ENCODE data around the gene MXRA7.

The MXRA7 gene

DNA sequence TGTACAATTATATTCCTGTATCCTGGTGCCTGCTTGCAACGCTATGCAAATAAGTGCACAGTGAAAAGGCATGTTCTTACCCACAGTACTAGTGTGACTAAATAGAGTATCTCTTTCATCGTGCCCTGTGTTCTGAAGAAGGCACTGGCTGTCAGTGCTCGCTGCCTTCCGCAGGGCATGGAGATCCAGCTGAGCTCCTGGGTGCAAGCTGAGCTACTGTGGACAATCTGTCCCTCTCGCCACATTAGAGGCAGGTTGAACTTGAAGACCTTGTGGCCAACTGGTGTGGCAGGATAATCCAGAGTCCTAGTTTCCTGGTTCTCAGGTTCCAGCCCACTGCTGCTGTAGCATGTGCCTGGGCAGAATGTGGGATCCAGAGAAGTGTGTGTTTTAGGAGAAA is 65.3 kb downstream of the MXRA7 start:
- ChIA-PET POLR2A (ENCODE audit: low non-redundant PET) (no interaction called here), CTCF (no interaction called here)
- H3K27ac ChIP-seq, result no peak overlapping the region
- DNase-seq (ENCODE audit: low spot score), result no peak
- TF ChIP-seq, protein P1, sequence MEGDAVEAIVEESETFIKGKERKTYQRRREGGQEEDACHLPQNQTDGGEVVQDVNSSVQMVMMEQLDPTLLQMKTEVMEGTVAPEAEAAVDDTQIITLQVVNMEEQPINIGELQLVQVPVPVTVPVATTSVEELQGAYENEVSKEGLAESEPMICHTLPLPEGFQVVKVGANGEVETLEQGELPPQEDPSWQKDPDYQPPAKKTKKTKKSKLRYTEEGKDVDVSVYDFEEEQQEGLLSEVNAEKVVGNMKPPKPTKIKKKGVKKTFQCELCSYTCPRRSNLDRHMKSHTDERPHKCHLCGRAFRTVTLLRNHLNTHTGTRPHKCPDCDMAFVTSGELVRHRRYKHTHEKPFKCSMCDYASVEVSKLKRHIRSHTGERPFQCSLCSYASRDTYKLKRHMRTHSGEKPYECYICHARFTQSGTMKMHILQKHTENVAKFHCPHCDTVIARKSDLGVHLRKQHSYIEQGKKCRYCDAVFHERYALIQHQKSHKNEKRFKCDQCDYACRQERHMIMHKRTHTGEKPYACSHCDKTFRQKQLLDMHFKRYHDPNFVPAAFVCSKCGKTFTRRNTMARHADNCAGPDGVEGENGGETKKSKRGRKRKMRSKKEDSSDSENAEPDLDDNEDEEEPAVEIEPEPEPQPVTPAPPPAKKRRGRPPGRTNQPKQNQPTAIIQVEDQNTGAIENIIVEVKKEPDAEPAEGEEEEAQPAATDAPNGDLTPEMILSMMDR (conservative IDR thresholded peaks at IDR 0.05; ENCODE audit: low read depth), result no peak

DNA sequence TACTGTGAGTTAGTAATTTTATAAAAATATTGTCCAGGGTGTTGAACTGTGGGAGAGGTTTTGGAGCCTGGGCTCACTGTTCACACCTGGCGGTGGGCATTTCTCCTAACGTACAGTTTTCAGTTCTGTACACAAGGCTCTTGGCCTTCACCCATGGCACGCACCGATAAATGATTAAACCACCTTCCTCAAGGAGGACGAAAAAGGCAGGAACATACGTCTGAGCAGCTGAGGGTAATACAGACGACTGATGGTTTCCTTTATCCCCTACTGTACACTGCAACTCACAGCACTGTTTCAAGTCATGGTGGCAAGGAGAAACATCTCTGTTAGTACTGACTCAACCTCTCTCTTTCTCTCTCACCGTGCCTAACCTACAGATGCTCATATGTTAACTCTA is 65.8 kb downstream of the MXRA7 start:
- ChIA-PET POLR2A (ENCODE audit: low non-redundant PET) (no interaction called here), CTCF (no interaction called here)
- TF ChIP-seq, protein P1 (conservative IDR thresholded peaks at IDR 0.05; ENCODE audit: low read depth), result no peak
- H3K27ac ChIP-seq, result no peak overlapping the region
- no peak for DNase-seq (ENCODE audit: low spot score)

DNA sequence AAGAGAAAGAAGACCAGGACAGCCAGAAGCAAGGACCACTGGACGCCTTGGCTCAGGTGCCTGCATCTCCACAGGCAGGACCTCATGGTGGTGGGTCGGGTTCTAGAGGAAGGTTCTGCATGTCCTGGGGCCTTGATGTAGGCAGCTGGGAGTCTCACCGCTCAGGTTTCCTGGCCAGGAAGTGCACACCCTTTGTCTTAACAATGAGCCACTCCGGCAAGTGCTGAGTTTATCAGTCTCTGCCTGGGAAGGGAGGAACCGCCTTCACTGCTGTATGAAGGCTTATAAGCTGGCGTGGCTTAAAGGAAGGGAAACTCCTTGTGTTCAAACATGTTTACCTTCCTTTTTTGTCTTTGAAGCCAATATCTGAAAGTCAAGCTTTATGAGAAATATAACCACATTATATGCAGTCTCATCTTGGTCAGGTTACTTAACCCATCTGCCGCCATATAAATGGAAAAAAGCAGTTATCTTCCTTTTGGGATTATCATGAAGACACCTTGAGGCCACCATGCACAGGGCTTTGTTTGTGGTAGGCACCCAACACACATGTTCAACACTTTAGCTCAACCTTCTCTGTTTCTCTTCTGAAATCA is 67.1 kb downstream of the MXRA7 start, which contains the start of gene ST6GALNAC1:
TSS of gene ST6GALNAC1 (minus strand) at position 205 of the 596 bp plus-strand sequence. CDS start at position 86, 119 bp downstream.
- DNase-seq (ENCODE audit: low spot score), result no peak
- H3K27ac ChIP-seq, result 0 out of 2 replicates have a peak within 1 kb of the TSS, but pooled peaks have one; percentile 5
- ChIA-PET CTCF (interaction anchor here (0.6 kb wide), 1 partner anchor 121 kb away, joined by 3 read pairs; no protein-coding TSS in a partner anchor), POLR2A (ENCODE audit: low non-redundant PET) (no interaction called here)
- TF ChIP-seq, protein P1 (conservative IDR thresholded peaks at IDR 0.05; ENCODE audit: low read depth), result no peak

DNA sequence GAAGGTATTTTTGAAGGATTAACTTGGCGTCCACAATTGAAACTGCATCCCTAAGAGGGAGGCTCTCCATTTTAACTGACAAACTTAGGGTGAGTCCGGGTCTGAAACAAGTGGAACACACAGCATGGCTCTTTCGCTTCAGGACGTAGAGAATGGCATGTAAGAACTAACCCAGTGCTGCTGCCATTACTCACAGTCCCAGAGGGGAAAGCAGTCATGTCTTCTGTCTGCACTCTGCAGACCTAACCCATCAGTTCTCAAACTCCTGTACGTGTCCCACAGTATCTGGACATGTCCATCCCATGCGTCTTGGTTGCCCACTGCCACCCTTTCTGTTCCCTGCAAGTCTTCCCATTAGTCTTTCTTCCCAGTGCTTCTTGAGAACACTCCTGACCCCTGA is 67.8 kb downstream of the MXRA7 start:
- CTCF ChIA-PET, result no interaction called here
- POLR2A ChIA-PET (ENCODE audit: low non-redundant PET), result no interaction called here

DNA sequence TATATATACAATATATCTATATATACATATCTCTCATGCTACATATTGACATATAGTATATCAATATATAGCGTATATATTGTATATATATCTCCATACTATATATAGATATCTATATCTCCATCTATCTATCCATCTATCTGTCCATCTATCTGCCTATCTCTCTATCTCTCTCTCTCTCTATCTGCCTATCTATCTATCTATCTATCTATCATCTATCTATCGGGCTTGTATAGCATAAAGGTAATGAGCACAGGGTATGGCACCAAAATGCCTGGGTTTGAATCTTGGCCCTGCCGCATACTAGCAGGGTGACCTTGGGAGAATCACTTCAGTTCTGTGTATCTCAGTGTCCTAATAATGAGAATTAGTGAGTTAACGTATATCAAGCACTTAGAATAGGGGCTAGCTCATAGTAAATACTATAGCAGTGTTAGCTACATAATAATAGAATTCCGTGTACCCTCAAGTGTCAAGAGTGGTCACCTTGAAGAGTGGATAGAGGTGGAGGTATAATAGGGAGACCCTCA is 68.7 kb downstream of the MXRA7 start:
- ChIA-PET POLR2A (ENCODE audit: low non-redundant PET) (no interaction called here), CTCF (interaction anchor here (0.9 kb wide), 1 partner anchor 18 kb away, joined by 4 read pairs; no protein-coding TSS in a partner anchor)
- no peak for DNase-seq (ENCODE audit: low spot score)
- TF ChIP-seq, protein P1 (conservative IDR thresholded peaks at IDR 0.05; ENCODE audit: low read depth), result no peak
- H3K27ac ChIP-seq, result no peak overlapping the region

More for the DNA sequence above, 67.8 kb downstream of the MXRA7 start:
- H3K27ac ChIP-seq, result 0 out of 2 replicates have a peak overlapping the region, but pooled peaks have one; percentile 5
- TF ChIP-seq, protein P1 (conservative IDR thresholded peaks at IDR 0.05; ENCODE audit: low read depth), result no peak
- no peak for DNase-seq (ENCODE audit: low spot score)

DNA sequence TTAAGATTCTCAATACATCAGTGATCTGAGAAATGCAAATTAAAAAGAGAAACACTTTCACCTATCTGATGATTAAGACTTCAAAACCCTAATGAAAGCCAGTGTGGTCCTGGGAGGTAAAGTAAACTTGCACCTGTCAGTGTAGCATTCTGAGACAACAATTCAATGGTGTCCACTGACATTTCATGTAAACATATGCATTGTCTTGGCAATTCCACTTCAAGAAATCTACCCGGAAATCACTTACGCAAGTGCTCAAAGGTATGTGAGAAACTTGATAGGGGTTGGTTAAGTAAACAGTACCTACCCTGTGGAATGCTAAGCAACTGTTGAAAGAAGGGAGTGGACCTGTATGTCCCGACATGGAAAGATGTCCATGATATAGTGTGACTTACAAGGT is 69.3 kb downstream of the MXRA7 start:
- no peak overlapping the region for H3K27ac ChIP-seq
- TF ChIP-seq, protein P1 (conservative IDR thresholded peaks at IDR 0.05; ENCODE audit: low read depth), result no peak
- CTCF ChIA-PET, result interaction anchor here (0.9 kb wide), 1 partner anchor 18 kb away, joined by 4 read pairs; no protein-coding TSS in a partner anchor
- POLR2A ChIA-PET (ENCODE audit: low non-redundant PET), result no interaction called here
- peak; percentile 65 for DNase-seq (ENCODE audit: low spot score)
